ENCODE measurements around the gene CREBBP.

Gene CREBBP

DNA sequence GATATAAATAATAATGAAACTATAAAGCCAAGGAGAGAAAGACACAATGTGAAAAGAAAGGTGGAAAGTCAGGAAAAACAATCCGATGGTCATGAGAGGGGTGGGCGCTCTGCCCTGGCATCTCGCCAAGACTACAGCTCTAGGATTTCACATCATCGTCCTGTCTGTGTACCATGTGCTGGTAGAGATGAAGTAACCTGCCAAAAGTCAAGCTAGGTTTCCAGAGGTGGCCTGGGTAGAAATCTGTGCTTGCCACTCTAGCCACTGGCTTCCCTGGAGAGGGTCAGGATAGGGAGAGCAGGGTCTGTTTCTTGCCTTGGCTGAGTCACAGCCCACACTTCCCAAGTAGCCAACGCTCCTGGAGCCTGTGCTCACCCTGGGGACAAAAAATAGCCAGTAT is 132.2 kb downstream of the CREBBP start:
- Histone ChIP-seq H3K4me2 (ENCODE audit: low read length) (no peak overlapping the region), H3K9ac (ENCODE audit: low read length) (no peak overlapping the region), H3K36me3 (ENCODE audit: insufficient read depth, low read length) (peaks cover 46% of the 10 kb centered on the region), H3K9me2 (ENCODE audit: low read depth, low read length) (no peaks in the 10 kb centered on the region), H3K9me3 (ENCODE audit: low read length) (no peaks in the 10 kb centered on the region), H3K79me2 (ENCODE audit: insufficient read depth, low read length) (no peaks in the 10 kb centered on the region), H4K20me1 (ENCODE audit: insufficient read depth, low read length) (no peaks in the 10 kb centered on the region), H2AFZ (ENCODE audit: low read length) (no peak overlapping the region), H3F3A (ENCODE audit: insufficient read depth, low read length) (no peaks in the 10 kb centered on the region), H3K4me3 (ENCODE audit: low read depth, low read length, poor library complexity, severe bottlenecking) (no peak overlapping the region), H3K27ac (ENCODE audit: low read depth, low read length, poor library complexity, severe bottlenecking) (no peak overlapping the region), H3K4me1 (ENCODE audit: insufficient read depth, low read length, severe bottlenecking) (no peaks in the 10 kb centered on the region), H3K27me3 (ENCODE audit: insufficient read depth, low read length) (no peaks in the 10 kb centered on the region)
- no peak for TF ChIP-seq EZH2 (IDR thresholded peaks at IDR 0.05; ENCODE audit: borderline replicate concordance, low read length)
- TF ChIP-seq, protein P1, sequence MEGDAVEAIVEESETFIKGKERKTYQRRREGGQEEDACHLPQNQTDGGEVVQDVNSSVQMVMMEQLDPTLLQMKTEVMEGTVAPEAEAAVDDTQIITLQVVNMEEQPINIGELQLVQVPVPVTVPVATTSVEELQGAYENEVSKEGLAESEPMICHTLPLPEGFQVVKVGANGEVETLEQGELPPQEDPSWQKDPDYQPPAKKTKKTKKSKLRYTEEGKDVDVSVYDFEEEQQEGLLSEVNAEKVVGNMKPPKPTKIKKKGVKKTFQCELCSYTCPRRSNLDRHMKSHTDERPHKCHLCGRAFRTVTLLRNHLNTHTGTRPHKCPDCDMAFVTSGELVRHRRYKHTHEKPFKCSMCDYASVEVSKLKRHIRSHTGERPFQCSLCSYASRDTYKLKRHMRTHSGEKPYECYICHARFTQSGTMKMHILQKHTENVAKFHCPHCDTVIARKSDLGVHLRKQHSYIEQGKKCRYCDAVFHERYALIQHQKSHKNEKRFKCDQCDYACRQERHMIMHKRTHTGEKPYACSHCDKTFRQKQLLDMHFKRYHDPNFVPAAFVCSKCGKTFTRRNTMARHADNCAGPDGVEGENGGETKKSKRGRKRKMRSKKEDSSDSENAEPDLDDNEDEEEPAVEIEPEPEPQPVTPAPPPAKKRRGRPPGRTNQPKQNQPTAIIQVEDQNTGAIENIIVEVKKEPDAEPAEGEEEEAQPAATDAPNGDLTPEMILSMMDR (IDR thresholded peaks at IDR 0.05; ENCODE audit: low read length), result no peak

DNA sequence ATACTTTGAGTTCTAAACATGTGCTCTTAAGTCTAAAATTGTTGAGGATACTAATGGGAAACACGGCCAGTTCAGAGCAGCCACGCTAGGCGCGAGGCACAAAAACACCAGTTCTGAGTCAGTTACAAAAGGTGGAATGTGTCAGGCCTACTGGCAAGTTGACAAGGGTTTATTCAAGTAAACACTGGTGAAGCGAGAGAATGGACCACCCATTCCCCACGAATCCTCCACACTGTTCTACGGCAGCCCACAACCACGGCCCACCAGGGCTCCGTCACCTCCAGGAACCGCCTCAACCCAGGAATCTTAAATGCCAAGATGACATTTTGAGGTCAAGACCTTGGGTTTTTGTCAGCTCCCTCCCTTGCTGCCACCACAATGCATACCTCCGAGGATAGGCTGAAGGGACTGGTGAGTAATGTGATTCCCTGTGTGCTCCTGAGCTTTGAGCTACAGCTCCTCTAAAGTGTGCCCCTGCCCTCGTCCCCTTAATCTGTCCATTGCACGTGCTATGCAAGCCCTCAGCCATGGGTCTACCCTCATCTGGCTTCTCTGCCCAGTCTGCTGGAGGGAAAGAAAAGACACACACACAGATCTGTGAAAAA is 134.7 kb downstream of the CREBBP start:
- no peaks in the 10 kb centered on the region for H3K9me2 ChIP-seq (ENCODE audit: low read depth, low read length)
- TF ChIP-seq EZH2 (IDR thresholded peaks at IDR 0.05; ENCODE audit: borderline replicate concordance, low read length), result no peak
- TF ChIP-seq, protein P1 (IDR thresholded peaks at IDR 0.05; ENCODE audit: low read length), result no peak
- H3K9me3 ChIP-seq (ENCODE audit: low read length), result no peaks in the 10 kb centered on the region
- H3F3A ChIP-seq (ENCODE audit: insufficient read depth, low read length), result no peaks in the 10 kb centered on the region
- H4K20me1 ChIP-seq (ENCODE audit: insufficient read depth, low read length), result no peaks in the 10 kb centered on the region
- no peak overlapping the region for H2AFZ ChIP-seq (ENCODE audit: low read length)
- H3K36me3 ChIP-seq (ENCODE audit: insufficient read depth, low read length), result peaks cover 51% of the 10 kb centered on the region
- no peak overlapping the region for H3K4me3 ChIP-seq (ENCODE audit: low read depth, low read length, poor library complexity, severe bottlenecking)
- no peak overlapping the region for H3K4me2 ChIP-seq (ENCODE audit: low read length)
- H3K9ac ChIP-seq (ENCODE audit: low read length), result no peak overlapping the region
- H3K4me1 ChIP-seq (ENCODE audit: insufficient read depth, low read length, severe bottlenecking), result no peaks in the 10 kb centered on the region
- no peaks in the 10 kb centered on the region for H3K79me2 ChIP-seq (ENCODE audit: insufficient read depth, low read length)
- no peak overlapping the region for H3K27ac ChIP-seq (ENCODE audit: low read depth, low read length, poor library complexity, severe bottlenecking)
- no peaks in the 10 kb centered on the region for H3K27me3 ChIP-seq (ENCODE audit: insufficient read depth, low read length)

- Histone ChIP-seq H3K79me2 (ENCODE audit: insufficient read depth, low read length) (no peaks in the 10 kb centered on the region), H3K27me3 (ENCODE audit: insufficient read depth, low read length) (no peaks in the 10 kb centered on the region), H3K9me3 (ENCODE audit: low read length) (no peaks in the 10 kb centered on the region), H3K9me2 (ENCODE audit: low read depth, low read length) (no peaks in the 10 kb centered on the region), H3K4me2 (ENCODE audit: low read length) (no peak overlapping the region), H2AFZ (ENCODE audit: low read length) (no peak overlapping the region), H4K20me1 (ENCODE audit: insufficient read depth, low read length) (no peaks in the 10 kb centered on the region), H3F3A (ENCODE audit: insufficient read depth, low read length) (no peaks in the 10 kb centered on the region), H3K4me3 (ENCODE audit: low read depth, low read length, poor library complexity, severe bottlenecking) (no peak overlapping the region), H3K36me3 (ENCODE audit: insufficient read depth, low read length) (peaks cover 62% of the 10 kb centered on the region), H3K4me1 (ENCODE audit: insufficient read depth, low read length, severe bottlenecking) (no peaks in the 10 kb centered on the region), H3K9ac (ENCODE audit: low read length) (no peak overlapping the region), H3K27ac (ENCODE audit: low read depth, low read length, poor library complexity, severe bottlenecking) (no peak overlapping the region)
- TF ChIP-seq, protein P1 (IDR thresholded peaks at IDR 0.05; ENCODE audit: low read length), result no peak
- TF ChIP-seq EZH2 (IDR thresholded peaks at IDR 0.05; ENCODE audit: borderline replicate concordance, low read length), result no peak
These were observed 136.5 kb downstream of the CREBBP start for GRCh38 chr16:3744018-3744417.
